ENCODE data around the gene DHX36.
A peak's percentile ranks its signal among the peaks of the same experiment; 100 is the strongest.

Gene DHX36

GRCh38 chr3:154275965-154276364, 48.3 kb downstream of the DHX36 start:
- DNase-seq: no peak

- DNase-seq: no peak
Observed at GRCh38 chr3:154275292-154275691, 49.0 kb downstream of the DHX36 start.

DNA sequence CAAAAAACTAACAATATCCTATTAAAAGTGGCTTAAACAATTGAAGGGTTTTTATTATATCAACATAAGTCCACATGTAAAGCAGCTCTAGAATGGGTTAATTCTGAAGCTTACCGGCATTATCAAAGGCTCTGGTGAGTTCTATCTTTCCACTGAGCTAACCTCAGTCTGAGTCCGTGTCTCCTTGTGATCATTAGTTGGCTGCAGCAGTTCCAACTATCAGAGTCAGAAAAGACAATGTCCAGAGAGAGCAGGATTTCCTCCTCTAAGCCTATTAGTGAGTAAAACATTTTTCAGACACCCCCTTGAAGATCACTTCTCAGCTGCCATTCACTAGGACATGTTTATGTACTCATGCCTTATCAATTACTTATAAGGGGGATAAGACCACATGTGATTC, 49.9 kb downstream of the DHX36 start:
- no peak for DNase-seq

- no peak for DNase-seq
Observed at GRCh38 chr3:154273381-154273780, 50.9 kb downstream of the DHX36 start.

DNA sequence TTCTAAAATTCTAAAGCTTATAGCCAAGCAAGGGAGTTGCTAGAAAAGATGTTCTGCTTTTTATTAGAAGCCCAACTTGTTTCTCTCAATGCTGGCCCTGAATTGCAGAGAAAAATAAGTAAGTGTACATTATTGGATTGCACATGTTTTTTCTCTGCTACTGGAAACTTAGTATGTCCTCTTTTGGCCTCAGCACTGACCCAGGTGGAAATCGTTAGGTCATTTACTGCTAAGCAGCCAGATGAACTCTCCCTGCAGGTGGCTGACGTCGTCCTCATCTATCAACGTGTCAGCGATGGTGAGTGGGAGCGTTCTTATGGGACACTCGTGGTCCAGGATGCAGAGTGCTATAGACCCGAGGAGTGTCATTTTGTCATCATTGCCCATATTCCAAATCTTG, 69.8 kb downstream of the DHX36 start:
- no peak for DNase-seq

DNA sequence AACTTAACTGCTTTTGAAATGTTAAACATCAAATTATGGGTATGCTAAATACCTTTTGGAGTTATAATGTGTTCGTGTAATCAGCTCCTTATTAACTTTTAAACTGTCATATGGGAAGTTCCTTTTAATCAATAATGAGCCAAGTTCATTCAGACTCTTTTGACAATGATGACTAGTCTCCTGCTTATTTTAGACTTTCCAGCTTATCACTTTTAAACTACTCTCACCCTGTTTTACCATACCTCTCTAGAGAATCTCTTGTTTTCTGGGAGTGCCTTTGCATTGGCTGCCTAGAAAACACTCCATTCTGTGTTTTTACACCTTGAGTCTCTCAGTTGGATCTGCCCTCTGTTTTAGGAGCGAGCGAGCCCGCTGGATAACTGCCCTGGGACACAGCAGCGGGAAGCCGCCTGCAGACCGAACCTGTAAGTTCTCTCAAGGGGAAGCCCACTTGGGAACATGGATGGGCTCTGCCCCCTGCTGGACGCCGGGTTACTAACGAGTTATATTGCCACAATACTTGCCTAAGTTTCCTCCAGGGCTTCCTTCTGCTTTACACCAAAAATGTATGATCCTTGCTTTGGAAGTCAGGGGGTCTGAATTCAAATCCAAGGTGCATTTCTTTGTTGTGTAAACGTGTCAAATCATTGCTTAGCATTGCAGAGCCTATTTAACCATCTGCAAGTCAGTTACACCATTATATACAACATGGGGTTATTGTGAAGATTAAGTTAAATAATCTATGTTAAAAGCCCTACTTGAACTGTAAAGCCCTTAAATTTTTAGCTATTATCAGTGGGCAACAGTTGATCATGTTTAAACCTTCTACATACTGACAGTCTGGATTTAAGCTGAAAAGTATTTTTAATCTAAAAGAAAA, 71.3 kb downstream of the DHX36 start:
- peak; percentile 81 to 86 for DNase-seq

GRCh38 chr3:154251610-154252009, 72.7 kb downstream of the DHX36 start:
- DNase-seq: no peak

DNA sequence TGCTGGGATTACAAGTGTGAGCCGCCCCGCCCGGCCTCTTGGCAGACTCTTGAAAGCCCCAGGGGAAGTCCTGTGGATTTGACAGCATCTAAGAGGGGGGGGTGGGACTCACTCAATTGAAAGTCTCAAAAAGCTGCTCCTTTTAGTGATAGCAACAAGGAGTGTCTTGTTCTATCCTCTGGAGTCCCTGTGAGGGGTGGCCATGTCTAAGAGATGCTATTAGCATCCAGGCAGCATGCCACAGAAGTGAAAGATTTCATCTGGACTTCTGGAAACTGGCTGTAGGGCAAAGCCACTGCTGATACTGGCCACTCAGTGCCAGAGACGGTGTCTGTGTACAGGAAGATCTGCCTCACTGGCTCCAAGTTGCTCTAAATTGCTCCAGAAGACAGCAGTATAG, 74.0 kb downstream of the DHX36 start:
- DNase-seq: no peak

DNA sequence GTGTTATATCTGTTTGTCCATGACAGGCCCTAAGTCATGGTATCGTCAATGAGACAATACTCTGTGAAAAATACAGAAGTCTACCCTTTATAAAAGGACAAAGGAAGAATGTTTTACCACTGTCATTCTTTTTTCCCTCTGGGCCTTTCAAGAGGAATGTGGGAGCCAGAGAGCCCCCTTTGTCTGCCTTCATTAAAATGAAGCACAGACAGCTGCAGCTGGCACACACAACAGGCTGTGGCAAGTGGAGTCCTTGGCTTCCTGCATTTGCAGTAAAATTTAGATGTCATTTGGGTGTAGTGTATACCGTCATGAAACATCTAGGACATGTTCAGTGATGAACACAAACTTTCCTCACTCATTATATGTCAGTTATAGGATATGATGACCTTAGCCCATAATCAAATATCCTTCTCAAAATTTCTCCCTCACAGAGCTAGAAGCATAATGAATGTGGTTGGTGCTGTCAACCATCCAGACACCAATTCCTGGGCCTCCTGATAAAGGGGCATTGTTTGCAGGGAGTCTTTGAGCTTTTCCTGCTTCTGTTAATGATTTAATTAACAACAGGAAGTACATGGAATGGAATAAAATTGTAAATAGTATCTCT, 76.4 kb downstream of the DHX36 start:
- no peak for DNase-seq

DNA sequence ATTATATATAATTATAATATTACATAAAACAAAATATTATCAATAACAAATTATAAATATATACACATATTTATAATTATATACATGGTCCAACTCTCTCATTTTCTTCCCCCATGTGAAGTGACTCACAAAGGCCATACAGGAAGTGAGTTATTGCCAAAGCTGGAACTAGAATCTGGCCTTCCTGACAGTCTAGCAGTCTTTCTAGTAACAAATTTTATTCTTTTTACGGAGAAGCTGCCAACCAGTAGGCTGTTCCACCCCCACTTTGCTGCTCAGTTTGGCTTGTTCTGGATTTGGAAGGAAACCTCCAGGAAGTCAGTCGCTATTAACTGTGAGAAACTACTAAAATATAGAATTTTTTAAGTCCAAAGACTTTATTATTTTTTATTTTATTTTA, 79.6 kb downstream of the DHX36 start:
- no peak for DNase-seq

DNA sequence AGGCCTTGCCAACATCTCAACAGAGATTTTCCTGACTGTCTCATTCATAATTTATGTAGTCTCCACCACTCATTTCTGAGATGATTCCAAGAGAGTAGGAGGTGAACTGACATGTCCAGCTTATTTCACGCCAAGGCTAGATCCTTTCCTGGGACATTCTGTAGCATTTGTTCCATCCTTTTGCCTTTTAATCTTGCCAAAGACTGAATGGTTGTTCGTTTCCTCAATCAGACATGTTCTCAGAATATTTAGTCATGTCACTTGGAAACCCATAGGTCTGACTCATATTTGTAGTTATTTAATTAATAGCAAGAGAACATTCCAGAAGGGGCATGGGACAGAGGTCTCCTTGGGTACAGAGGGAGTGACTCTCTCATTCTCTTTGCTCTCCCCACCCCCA, 80.9 kb downstream of the DHX36 start:
- DNase-seq: no peak

DNA sequence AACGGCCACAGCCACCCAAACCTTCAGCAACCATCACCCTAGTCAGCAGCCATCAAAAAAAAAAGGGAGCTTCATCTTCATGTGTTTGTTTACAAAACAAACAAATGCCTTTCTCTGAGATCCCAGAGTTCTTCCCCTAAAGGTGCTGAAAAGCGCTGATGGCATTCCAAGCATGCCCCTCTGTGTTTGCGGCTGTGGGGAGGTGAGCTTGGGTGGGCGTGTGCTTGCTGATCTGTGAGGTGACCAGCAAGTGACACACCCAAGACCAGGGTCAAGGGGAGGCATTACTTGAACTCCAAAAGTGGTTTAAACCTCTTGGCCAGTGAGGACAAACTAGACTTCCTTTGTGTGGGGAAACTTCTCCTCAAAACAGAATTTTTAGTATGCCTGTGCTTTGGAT, 81.5 kb downstream of the DHX36 start:
- no peak for DNase-seq

DNA sequence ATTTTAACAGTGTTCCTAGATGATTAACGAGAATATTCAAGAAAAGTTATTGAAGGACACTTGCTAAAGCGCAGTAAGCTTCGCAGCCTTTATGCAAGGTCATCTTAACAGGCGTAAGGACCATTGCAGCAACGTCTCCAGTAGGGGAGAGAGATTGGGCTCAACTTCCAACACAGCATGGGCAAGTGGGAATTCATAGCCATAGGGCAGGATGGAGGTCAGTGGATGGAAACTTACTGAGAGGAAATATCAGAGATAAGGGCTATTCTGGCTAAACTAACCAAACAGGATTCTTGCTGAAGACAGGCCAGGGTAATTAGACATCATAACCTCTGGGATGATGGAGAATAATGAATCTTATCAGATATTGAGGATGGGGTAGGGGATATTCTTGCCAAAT, 82.8 kb downstream of the DHX36 start:
- DNase-seq: no peak

DNA sequence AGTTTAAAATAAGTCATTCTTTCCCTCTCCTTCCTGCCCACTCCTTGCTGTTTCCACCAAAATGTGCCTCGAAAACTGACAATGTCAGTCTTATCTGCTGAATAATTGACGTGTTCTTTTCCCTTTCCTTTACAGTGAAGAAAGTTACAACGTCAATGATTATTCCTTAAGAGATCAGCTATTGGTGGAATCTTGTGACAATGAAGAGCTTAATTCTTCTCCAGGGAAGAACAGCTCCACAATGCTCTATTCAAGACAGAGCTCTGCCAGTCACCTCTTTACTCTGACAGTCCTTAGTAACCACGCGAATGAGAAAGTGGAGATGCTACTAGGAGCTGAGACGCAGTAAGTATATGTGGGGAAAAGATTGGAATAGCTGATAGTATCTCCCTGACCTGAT, 84.1 kb downstream of the DHX36 start:
- no peak for DNase-seq

DNA sequence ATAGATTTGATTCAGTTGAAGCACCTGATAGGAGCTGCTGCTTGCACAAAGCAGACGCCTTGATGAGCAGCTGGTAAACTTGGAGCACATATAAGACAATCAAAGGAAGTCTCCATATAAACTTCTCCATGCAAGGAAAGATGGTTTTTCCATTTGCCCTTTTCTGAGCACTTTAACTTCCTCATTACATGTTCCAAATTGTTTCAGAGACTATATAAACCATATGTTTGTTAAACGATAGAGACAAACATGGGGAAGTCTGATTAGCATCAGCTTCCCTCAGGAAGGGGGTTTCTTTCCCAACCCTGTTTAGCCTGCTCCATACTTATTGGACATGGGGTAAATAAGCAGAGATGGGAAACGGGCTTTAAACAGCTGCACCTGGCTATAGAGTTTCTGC, 88.0 kb downstream of the DHX36 start:
- no peak for DNase-seq

- no peak for DNase-seq
Observed at GRCh38 chr3:154235330-154235729, 89.0 kb downstream of the DHX36 start.

DNA sequence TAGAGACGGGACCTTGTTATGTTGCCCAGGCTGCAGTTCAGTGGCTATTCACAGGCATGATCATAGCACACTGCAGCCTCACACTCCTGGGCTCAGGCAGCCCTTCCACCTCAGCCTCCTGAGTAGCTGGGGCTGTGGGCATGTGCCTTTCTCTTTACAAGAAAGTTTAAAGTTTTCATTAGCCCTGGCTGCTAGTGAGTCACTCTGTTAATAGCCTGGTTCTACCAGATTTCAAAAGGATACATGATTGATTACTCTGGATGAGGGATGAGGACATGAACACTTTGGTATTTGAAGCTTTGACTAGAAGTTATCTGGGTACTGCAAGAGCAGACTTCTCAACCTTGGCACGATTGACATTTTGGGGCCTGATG, 95.1 kb downstream of the DHX36 start:
- DNase-seq: no peak

GRCh38 chr3:154228561-154229216, 95.6 kb downstream of the DHX36 start:
- DNase-seq: no peak

GRCh38 chr3:154227531-154227930, 96.8 kb downstream of the DHX36 start:
- DNase-seq: no peak

GRCh38 chr3:154225536-154225935, 98.8 kb downstream of the DHX36 start:
- no peak for DNase-seq

DNA sequence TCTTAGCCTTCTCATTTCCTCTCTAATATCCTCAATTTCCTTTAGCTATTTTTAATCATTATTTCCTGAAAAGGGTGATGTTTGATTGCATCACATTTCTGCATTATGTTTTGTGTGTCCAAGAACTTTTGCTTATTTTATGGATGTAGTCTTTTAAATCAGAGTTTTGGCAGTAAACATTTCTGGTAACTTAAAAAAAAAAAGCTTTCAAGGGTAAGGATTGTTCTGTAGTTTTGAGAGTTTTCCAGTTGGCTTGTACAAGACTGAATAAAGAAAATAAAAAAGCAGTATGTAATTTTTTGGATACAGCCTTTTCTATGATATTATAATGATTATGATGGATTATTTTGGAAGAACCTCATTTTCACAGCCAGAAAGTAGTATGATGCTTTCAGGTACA, 99.4 kb downstream of the DHX36 start:
- DNase-seq: no peak

GRCh38 chr3:154224366-154224765, 99.9 kb downstream of the DHX36 start:
- DNase-seq: no peak

GRCh38 chr3:154223519-154223918, 100.8 kb downstream of the DHX36 start:
- DNase-seq: no peak

All from activated CD4-positive, alpha-beta T cell treated with anti-CD3 and anti-CD28 coated beads, Interleukin-2, amount 50 U/mL, for 48 hours (primary cell).